Eye (tissue), 1 donor: ENCODE data around the gene MSH6.
A peak's percentile ranks its signal among the peaks of the same experiment; 100 is the strongest.

Source experiments
- DNase-seq: peaks from one replicate; pipeline ENCODE4 v3.0.0-alpha.2; 2015

MSH6 gene

GRCh38 chr2:47782671-47783485 lies at the start of gene MSH6:
Gene MSH6 (plus strand): TSS chr2:47783145. CDS start chr2:47783234, 89 bp downstream.
- DNase-seq, result peak; percentile 97

GRCh38 chr2:47735136-47735869 lies 47.6 kb upstream of the MSH6 start:
- peak; percentile 17 for DNase-seq

GRCh38 chr2:47735912-47736311 lies 47.0 kb upstream of the MSH6 start:
- DNase-seq, result no peak

- DNase-seq, result no peak
These were observed 45.6 kb upstream of the MSH6 start for GRCh38 chr2:47737191-47737975.

GRCh38 chr2:47738331-47738730 lies 44.6 kb upstream of the MSH6 start:
- no peak for DNase-seq

GRCh38 chr2:47741101-47741500 lies 41.8 kb upstream of the MSH6 start:
- DNase-seq, result no peak

GRCh38 chr2:47741637-47742036 lies 41.3 kb upstream of the MSH6 start:
- DNase-seq, result no peak

- no peak for DNase-seq
These were observed 38.9 kb upstream of the MSH6 start for GRCh38 chr2:47744074-47744473.

GRCh38 chr2:47747878-47748277 lies 35.1 kb upstream of the MSH6 start:
- DNase-seq, result no peak

- DNase-seq, result no peak
These were observed 31.0 kb upstream of the MSH6 start for GRCh38 chr2:47751856-47752414.

GRCh38 chr2:47767497-47767844 lies 15.5 kb upstream of the MSH6 start:
- DNase-seq, result no peak

- peak; percentile 81 for DNase-seq
These were observed 14.9 kb upstream of the MSH6 start for GRCh38 chr2:47767880-47768609.

- DNase-seq, result no peak
These were observed 13.6 kb upstream of the MSH6 start for GRCh38 chr2:47769318-47769717.

- peak; percentile 24 for DNase-seq
These were observed 11.7 kb upstream of the MSH6 start for GRCh38 chr2:47771211-47771610.

- DNase-seq, result no peak
These were observed 10.6 kb upstream of the MSH6 start for GRCh38 chr2:47772343-47772742.

GRCh38 chr2:47774567-47774966 lies 8.4 kb upstream of the MSH6 start:
- no peak for DNase-seq

- DNase-seq, result no peak
These were observed 5.5 kb upstream of the MSH6 start for GRCh38 chr2:47777277-47777937.

GRCh38 chr2:47778698-47779425 lies 4.1 kb upstream of the MSH6 start:
- no peak for DNase-seq

GRCh38 chr2:47779426-47779790 lies 3.5 kb upstream of the MSH6 start:
- no peak for DNase-seq

GRCh38 chr2:47782381-47782670 lies 619 bp upstream of the MSH6 start:
- no peak for DNase-seq
